HG03108 (cell line): ENCODE measurements around the gene ETS2.

ENCODE experiments used
- ATAC-seq: cut with Tn5 transposase; IDR thresholded peaks from one replicate; pipeline ENCODE4 v1.9.1; 2021; ENCODE audit warnings: moderate library complexity; ENCODE audit not compliant: unreplicated experiment

Gene ETS2

DNA sequence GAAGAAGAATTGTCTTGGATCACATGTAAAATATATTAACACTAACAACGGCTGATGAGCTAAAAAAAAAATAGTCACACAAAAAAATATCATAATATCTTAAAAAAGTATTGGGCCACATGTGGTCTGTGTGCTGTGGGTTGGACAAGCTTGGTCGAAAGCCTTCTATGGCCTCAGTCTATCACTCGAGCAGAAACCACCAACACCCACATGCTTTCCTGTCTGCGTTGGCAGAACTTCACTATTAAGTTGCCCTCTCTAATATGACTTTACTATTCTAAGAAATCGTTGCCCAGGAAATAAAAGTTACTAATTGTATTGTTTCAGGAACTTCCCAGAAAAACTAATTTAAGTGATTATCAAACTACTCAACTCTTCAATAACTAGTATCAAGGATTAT is 28.2 kb upstream of the ETS2 start:
- ATAC-seq: no peak

DNA sequence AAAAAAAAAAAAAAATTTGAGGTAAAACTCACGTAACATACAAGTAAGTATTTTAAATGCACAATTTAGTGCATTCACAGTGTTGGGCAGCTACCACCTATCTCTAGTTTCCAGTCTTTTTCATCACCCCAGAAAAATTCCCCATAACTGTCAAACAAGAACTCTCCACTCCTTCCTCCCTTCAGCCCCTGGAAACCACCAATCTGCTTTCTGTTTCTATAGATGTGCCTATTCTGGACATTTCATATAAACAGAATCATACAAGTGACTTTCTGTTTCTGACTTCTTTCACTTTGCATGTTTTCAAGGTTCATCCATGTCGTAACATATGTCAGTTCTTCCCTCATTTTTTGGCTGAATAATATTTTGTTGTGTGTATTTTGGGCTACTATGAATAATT is 24.9 kb upstream of the ETS2 start:
- peak; percentile 71 for ATAC-seq

- ATAC-seq: no peak
Observed at GRCh38 chr21:38784458-38785266, 21.1 kb upstream of the ETS2 start.

DNA sequence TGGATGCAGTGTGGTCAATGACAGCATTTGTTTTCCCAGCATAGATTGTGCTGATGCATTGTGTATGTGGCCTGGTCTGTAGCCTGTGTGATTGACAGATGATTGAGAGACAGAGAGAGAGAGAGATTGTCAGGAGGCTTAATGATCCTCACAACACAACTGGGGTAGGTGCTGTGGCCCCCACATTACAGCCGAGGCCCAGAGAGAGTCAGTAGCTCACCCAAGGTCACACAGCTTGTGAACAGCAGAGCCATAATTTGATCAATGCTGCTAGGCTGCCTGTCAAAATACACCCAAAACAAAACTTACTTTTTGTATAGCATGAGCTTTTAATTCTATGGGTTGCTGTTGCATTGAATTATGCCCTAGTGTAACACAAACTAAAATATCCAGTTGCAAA is 20.2 kb upstream of the ETS2 start:
- ATAC-seq: no peak

DNA sequence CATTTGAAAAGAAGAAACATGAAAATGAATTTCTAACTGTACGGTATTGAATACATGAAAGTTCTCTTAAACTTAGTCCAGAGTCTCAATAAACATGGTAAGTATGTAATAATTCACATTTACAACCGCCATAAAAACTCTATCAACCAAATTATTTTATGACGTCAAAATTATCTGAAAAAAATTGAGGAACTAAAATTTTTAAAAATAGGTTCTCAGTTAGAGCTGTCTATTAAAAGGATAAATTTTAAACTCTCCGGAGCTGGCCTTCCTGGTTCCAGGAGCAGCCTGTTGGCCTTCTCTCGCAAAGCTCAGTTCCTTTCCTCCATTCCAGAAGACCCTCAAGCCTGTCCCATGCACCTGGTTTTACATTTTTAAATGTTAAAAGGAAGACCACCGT is 18.7 kb upstream of the ETS2 start:
- no peak for ATAC-seq

DNA sequence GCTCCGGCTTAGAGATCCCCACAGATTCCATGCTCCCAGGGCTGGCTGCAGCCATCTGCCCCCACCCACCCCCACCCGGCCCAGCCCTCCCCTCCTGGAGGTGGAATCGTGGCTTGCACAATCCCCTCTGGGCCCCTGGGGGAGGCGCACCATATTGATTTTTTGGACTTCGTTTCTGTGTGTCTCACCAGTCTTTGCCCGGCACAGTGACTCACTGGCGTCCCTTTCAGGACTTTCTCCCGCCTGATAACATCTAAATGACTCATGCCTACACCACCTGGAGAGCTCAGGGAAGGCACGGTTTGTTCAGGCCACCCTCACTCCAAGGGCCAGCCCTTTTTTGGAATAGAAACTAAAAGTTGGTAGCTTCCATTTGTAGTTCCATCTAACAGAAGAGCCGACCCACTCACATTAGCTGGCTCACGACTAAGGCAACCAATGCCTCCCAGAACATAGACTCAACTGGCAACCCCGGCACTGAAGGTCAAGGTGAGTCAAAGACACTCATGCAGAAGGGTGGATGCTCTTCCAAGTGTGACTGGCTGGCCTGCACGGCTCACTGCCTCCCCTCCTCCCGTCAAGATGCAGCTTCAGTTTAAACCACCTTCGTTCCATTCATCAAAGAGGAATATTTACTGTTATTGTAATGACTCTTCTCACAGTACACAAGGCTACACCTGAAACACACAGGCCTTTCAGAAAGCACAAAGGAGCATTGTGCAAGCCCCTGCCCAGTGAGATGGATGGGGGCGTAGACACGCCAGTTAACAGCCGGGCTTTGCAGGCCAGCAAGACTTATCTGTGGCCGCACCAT is 18.1 kb upstream of the ETS2 start:
- ATAC-seq: no peak

GRCh38 chr21:38788275-38788905 is 17.3 kb upstream of the ETS2 start:
- ATAC-seq: no peak

DNA sequence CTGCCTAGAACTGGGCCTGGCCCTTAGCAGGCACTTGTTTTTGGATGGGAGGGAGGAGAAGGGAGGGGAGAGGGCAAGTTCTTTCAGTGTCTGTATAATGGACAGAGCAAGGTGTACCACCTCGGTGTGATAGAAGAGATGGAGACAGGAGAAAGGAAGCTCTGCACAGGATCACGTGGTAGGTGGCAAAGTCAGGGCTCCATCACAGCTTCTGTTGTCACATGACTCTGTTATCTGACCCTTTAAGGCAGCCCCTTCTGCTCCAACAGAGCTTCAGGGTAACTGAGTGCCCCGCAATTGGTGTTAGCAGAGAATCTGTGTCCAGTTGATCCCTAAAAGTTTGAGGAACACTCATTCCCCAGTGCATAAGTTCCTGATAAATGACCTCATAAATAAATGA is 16.5 kb upstream of the ETS2 start:
- ATAC-seq: no peak

DNA sequence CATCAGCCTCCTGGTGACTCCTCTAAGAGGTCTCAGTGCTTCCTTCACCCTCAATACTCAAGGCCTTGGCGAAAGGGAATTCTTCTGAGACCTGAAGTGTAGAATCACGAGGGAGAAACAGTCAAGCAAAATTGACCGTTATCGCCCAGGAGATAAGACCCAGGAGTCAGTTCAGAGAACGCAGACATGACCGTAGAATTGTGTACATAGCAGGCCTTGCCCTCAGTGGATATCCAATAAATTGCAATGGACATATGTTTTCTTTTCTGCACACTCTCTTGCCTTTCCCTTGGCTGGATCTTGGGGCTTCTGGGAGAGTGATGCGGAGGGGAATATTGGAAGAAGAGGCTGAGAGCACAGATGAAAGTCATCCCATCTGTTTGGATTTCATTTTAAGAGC is 15.7 kb upstream of the ETS2 start:
- ATAC-seq: no peak

- ATAC-seq: no peak
Observed at GRCh38 chr21:38790961-38791360, 14.8 kb upstream of the ETS2 start.

GRCh38 chr21:38792676-38793459 is 12.9 kb upstream of the ETS2 start:
- no peak for ATAC-seq

DNA sequence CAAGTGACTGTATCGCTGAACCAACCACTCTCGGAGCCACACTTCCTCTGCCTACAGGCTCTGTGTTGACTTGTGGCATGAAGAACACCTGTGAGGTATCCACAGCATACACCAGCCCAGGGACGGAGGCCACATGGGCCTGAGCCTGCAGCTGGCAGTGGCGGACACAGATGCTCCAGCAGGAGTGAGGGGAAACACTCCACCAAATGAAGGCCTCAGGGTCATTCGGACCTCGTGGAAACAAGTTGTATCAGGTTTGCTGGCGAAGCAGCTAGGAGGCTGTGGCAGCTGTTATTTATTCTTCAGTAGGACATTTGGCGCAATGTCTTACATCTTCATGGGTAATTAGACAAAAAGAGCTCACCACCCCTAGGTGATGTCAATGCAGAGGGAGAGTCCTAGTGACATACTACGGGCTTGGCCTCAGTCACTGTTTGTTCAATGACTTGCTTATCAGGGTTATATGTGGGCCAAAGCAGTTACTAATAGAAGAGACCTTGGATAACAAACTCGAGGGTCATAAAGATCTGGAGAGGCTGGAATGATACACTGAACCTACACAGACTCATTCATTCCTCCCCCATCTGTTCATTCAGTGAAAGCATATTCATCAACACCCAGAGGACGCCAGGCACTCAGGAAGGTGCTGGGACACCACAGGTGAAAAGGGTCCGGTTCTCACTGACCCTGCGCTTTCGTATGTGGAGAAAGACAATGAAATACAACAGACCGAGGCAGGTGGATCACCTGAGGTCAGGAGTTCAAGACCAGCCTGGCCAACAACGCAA is 11.6 kb upstream of the ETS2 start:
- ATAC-seq: no peak

- no peak for ATAC-seq
Observed at GRCh38 chr21:38794978-38795377, 10.8 kb upstream of the ETS2 start.

DNA sequence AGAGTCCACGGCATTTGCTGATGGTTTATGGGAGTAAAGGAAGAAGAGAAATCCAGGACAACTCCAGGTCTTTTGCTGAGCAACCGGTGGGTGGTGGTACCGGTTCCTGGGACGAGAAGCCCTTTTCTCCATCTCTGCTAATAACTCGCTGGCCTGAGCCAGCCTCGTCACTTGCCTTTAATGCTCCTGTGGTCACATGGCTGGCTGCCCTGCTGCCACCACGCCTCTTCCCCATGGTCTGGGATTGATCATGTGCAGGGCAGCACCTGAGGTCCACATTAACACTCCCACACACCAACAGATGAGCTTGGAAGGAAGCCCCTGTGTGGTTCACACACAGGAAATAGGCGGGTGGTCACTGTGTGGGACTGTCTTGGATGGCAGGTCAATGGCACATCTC is 10.3 kb upstream of the ETS2 start:
- ATAC-seq: no peak

DNA sequence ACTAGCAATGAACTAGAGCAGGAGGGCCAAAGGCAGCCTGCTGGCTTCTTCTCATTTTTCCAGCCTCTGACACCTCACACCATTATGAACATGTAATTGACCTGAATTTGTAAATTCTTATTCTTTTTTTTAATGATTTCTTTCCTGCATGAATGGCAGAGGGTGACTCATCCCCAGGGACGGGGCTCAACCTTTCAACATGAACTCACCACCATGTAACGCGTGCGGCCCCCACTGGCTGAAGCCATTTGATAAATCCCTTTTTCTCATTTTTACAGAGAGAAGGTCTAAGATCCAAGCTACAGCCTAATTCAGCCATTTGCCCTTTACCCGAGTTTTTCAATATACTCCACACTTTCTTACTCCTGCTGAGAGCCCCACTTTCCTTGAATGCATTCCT is 9.3 kb upstream of the ETS2 start:
- no peak for ATAC-seq

- ATAC-seq: no peak
Observed at GRCh38 chr21:38797470-38797869, 8.3 kb upstream of the ETS2 start.

- no peak for ATAC-seq
Observed at GRCh38 chr21:38798081-38798480, 7.6 kb upstream of the ETS2 start.

DNA sequence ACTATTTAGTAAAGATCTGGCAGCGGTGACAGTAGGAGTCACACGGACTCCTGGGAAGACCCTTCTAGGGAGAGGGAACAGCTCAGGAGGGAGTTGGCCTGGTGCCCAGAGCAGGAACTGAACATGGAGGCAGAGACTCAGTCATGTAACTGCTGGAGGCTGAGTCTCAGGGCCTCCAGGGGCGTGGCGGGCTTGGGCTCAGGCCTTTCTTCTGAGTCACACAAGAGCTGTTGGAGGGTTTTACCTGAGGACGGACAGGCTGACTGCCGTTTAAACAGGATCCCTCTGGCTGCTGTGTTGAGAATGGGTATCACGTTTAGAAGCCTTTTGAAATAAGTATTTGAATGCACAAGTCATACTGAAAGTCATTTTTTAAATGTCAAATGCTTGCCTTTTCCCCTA is 7.2 kb upstream of the ETS2 start:
- no peak for ATAC-seq

GRCh38 chr21:38800046-38800758 is 5.5 kb upstream of the ETS2 start:
- ATAC-seq: no peak
